ENCODE data around the gene IZUMO4.

The IZUMO4 gene

GRCh38 chr19:2096480-2097202 is at the start of gene IZUMO4:
Gene IZUMO4 (plus strand): TSS chr19:2096915. CDS start chr19:2096946, 31 bp downstream.
- in situ Hi-C loops (cut with HindIII; ENCODE audit: low sequenced_read_pairs) = no loop called here
- peak within 1 kb of the TSS; percentile 74 for H3K4me3 ChIP-seq (ENCODE audit: low read depth, low read length)
- peak; percentile 97 for DNase-seq (ENCODE audit: low read depth, low spot score)
- peak; percentile 36 for TF ChIP-seq CTCF (IDR thresholded peaks at IDR 0.05; ENCODE audit: low read depth, low read length)

GRCh38 chr19:2047076-2047448 is 49.7 kb upstream of the IZUMO4 start:
- no peak for TF ChIP-seq CTCF (IDR thresholded peaks at IDR 0.05; ENCODE audit: low read depth, low read length)
- no peak overlapping the region for H3K4me3 ChIP-seq (ENCODE audit: low read depth, low read length)
- DNase-seq (ENCODE audit: low read depth, low spot score) = no peak
- in situ Hi-C loops (cut with HindIII; ENCODE audit: low sequenced_read_pairs) = no loop called here

- H3K4me3 ChIP-seq (ENCODE audit: low read depth, low read length) = no peak overlapping the region
- DNase-seq (ENCODE audit: low read depth, low spot score) = no peak
- in situ Hi-C loops (cut with HindIII; ENCODE audit: low sequenced_read_pairs) = no loop called here
- TF ChIP-seq CTCF (IDR thresholded peaks at IDR 0.05; ENCODE audit: low read depth, low read length) = no peak
Observed at GRCh38 chr19:2047449-2048103, 49.1 kb upstream of the IZUMO4 start.

GRCh38 chr19:2048104-2048958 is 48.4 kb upstream of the IZUMO4 start:
- no peak for DNase-seq (ENCODE audit: low read depth, low spot score)
- in situ Hi-C loops (cut with HindIII; ENCODE audit: low sequenced_read_pairs) = no loop called here
- TF ChIP-seq CTCF (IDR thresholded peaks at IDR 0.05; ENCODE audit: low read depth, low read length) = no peak
- H3K4me3 ChIP-seq (ENCODE audit: low read depth, low read length) = peak overlapping the region; percentile 93

GRCh38 chr19:2048959-2049740 is 47.6 kb upstream of the IZUMO4 start:
- no peak for TF ChIP-seq CTCF (IDR thresholded peaks at IDR 0.05; ENCODE audit: low read depth, low read length)
- H3K4me3 ChIP-seq (ENCODE audit: low read depth, low read length) = peak overlapping the region; percentile 93
- in situ Hi-C loops (cut with HindIII; ENCODE audit: low sequenced_read_pairs) = no loop called here
- DNase-seq (ENCODE audit: low read depth, low spot score) = no peak
